Trophoblast cell (in vitro differentiated cells and primary cell): Measurements from ENCODE around the gene GABBR1.

Experiments used
- DNase-seq, 2 donors: peaks; one replicate each; pipeline ENCODE4 v3.0.0-alpha.2; 2016
- H2AFZ ChIP-seq: 2 replicates; pipeline ENCODE4 v1.6.1; 2013; ENCODE audit warnings: low read length, moderate library complexity, mild to moderate bottlenecking; ENCODE audit not compliant: insufficient read depth, poor library complexity
- H2AK5ac ChIP-seq: 2 replicates; pipeline ENCODE4 v1.6.1; 2013; ENCODE audit warnings: mild to moderate bottlenecking, low read length
- H2BK120ac ChIP-seq: 2 replicates; pipeline ENCODE4 v1.6.1; 2013; ENCODE audit warnings: low read length, mild to moderate bottlenecking, moderate library complexity; ENCODE audit not compliant: insufficient read depth, poor library complexity
- H2BK12ac ChIP-seq: 2 replicates; pipeline ENCODE4 v1.6.1; 2013; ENCODE audit warnings: mild to moderate bottlenecking, low read length, moderate library complexity
- H2BK5ac ChIP-seq: 2 replicates; pipeline ENCODE4 v1.6.1; 2013; ENCODE audit warnings: low read length, low read depth, moderate library complexity, mild to moderate bottlenecking; ENCODE audit not compliant: poor library complexity
- H3K14ac ChIP-seq: 2 replicates; pipeline ENCODE4 v1.6.1; 2013; ENCODE audit warnings: mild to moderate bottlenecking, low read length
- H3K18ac ChIP-seq: 2 replicates; pipeline ENCODE4 v1.6.1; 2013; ENCODE audit warnings: mild to moderate bottlenecking, low read length
- H3K23ac ChIP-seq: 2 replicates; pipeline ENCODE4 v1.6.1; 2013; ENCODE audit warnings: low read length
- H3K27ac ChIP-seq: 2 replicates; pipeline ENCODE4 v1.5.1; 2013; ENCODE audit warnings: low read depth, mild to moderate bottlenecking, inconsistent platforms, low read length, moderate library complexity
- H3K27me3 ChIP-seq: 2 replicates; pipeline ENCODE4 v1.6.1; 2013; ENCODE audit warnings: inconsistent platforms, mild to moderate bottlenecking, low read length, moderate library complexity; ENCODE audit not compliant: insufficient read depth
- H3K36me3 ChIP-seq, 2 experiments: 1 replicate in 1 of 2; 2 replicates in 1 of 2; pipeline ENCODE4 v1.6.1; 2013; ENCODE audit warnings: low read length in 2 of 2, mild to moderate bottlenecking in 2 of 2, moderate library complexity in 1 of 2; ENCODE audit not compliant: insufficient read depth in 2 of 2, control insufficient read depth in 1 of 2
- H3K4ac ChIP-seq: 2 replicates; pipeline ENCODE4 v1.6.1; 2013; ENCODE audit warnings: low read depth, mild to moderate bottlenecking, low read length, moderate library complexity
- H3K4me1 ChIP-seq, 2 experiments: 1 replicate in 1 of 2; 2 replicates in 1 of 2; pipeline ENCODE4 v1.6.1; 2013; ENCODE audit warnings: low read length in 2 of 2, mild to moderate bottlenecking in 2 of 2, moderate library complexity in 1 of 2; ENCODE audit not compliant: insufficient read depth in 2 of 2, control insufficient read depth in 1 of 2
- H3K4me2 ChIP-seq: 2 replicates; pipeline ENCODE4 v1.6.1; 2013; ENCODE audit warnings: inconsistent platforms, mild to moderate bottlenecking, low read length, moderate library complexity
- H3K4me3 ChIP-seq: 2 replicates; pipeline ENCODE4 v1.5.1; 2013; ENCODE audit warnings: mild to moderate bottlenecking, low read depth, low read length, inconsistent platforms
- H3K79me1 ChIP-seq: one replicate; pipeline ENCODE4 v1.6.1; 2013; ENCODE audit warnings: low read length
- H3K79me2 ChIP-seq: 2 replicates; pipeline ENCODE4 v1.6.1; 2013; ENCODE audit warnings: low read length, mild to moderate bottlenecking; ENCODE audit not compliant: control insufficient read depth, insufficient read depth, poor library complexity
- H3K9ac ChIP-seq: 2 replicates; pipeline ENCODE4 v1.6.1; 2013; ENCODE audit warnings: mild to moderate bottlenecking, low read length
- H3K9me3 ChIP-seq: 2 replicates; pipeline ENCODE4 v1.6.1; 2013; ENCODE audit warnings: low read depth, mild to moderate bottlenecking, control low read depth, inconsistent platforms, low read length; ENCODE audit not compliant: insufficient read depth
- H4K12ac ChIP-seq: 2 replicates; pipeline ENCODE4 v1.6.1; 2013; ENCODE audit warnings: low read depth, mild to moderate bottlenecking, low read length, moderate library complexity
- H4K8ac ChIP-seq: 2 replicates; pipeline ENCODE4 v1.6.1; 2013; ENCODE audit warnings: low read depth, mild to moderate bottlenecking, low read length, moderate library complexity
- H4K91ac ChIP-seq: one replicate; pipeline ENCODE4 v1.6.1; 2013; ENCODE audit warnings: low read depth, mild to moderate bottlenecking, low read length, moderate library complexity
- WGBS: extraction: QIAGEN DNeasy Blood & Tissue Kit; methylation state at CpG from one replicate; pipeline ENCODE4 v1.1.7; 2013; ENCODE audit warnings: missing lambda C conversion rate; ENCODE audit not compliant: insufficient read length, insufficient coverage; ENCODE audit errors: extremely low coverage; 5-methylcytosine and 5-hydroxymethylcytosine counted together

The GABBR1 gene

GRCh38 chr6:29679962-29680361, 47.0 kb upstream of the GABBR1 start:
- Histone ChIP-seq H3K4ac (no peak overlapping the region), H3K4me2 (no peak overlapping the region), H3K23ac (no peak overlapping the region), H4K12ac (peak overlapping the region; percentile 56), H3K4me1 (peaks cover 10 to 15% of the 10 kb centered on the region in 2 experiments), H4K8ac (peak overlapping the region; percentile 57), H4K91ac (peak overlapping the region; percentile 58), H3K4me3 (no peak overlapping the region), H3K27ac (no peak overlapping the region), H2AK5ac (peak overlapping the region; percentile 53), H3K18ac (no peak overlapping the region), H2AFZ (no peak overlapping the region), H3K36me3 (no peaks in the 10 kb centered on the region), H2BK12ac (peak overlapping the region; percentile 75), H3K79me1 (peaks cover 5% of the 10 kb centered on the region), H2BK5ac (no peak overlapping the region), H3K9me3 (peaks cover 4% of the 10 kb centered on the region), H3K14ac (no peak overlapping the region), H3K79me2 (no peaks in the 10 kb centered on the region), H3K9ac (no peak overlapping the region), H3K27me3 (no peaks in the 10 kb centered on the region), H2BK120ac (no peak overlapping the region)
- DNase-seq: peak; percentile 74 to 75
- no CpG with 5 or more reads among the region's 13 CpGs for WGBS

- peaks cover 4% of the 10 kb centered on the region for H3K9me3 ChIP-seq
- no peak overlapping the region for H3K4ac ChIP-seq
- no peak overlapping the region for H3K9ac ChIP-seq
- no peaks in the 10 kb centered on the region for H3K79me2 ChIP-seq
- no peaks in the 10 kb centered on the region for H3K27me3 ChIP-seq
- H2AK5ac ChIP-seq: no peak overlapping the region
- H3K79me1 ChIP-seq: peaks cover 5% of the 10 kb centered on the region
- no peak overlapping the region for H3K4me2 ChIP-seq
- H3K14ac ChIP-seq: no peak overlapping the region
- H4K91ac ChIP-seq: no peak overlapping the region
- no peak overlapping the region for H2BK120ac ChIP-seq
- H4K12ac ChIP-seq: no peak overlapping the region
- no peak overlapping the region for H3K27ac ChIP-seq
- WGBS: no CpG with 5 or more reads among the region's 5 CpGs
- H3K23ac ChIP-seq: no peak overlapping the region
- no peak overlapping the region for H4K8ac ChIP-seq
- H2BK12ac ChIP-seq: peak overlapping the region; percentile 59
- peak; percentile 61 to 87 for DNase-seq
- H2AFZ ChIP-seq: no peak overlapping the region
- no peak overlapping the region for H3K4me3 ChIP-seq
- no peak overlapping the region for H2BK5ac ChIP-seq
- peaks cover 10 to 15% of the 10 kb centered on the region in 2 experiments for H3K4me1 ChIP-seq
- H3K36me3 ChIP-seq: no peaks in the 10 kb centered on the region
- H3K18ac ChIP-seq: no peak overlapping the region
These were observed 45.1 kb upstream of the GABBR1 start for GRCh38 chr6:29678114-29678513.

GRCh38 chr6:29676981-29677601, 44.1 kb upstream of the GABBR1 start:
- Histone ChIP-seq H3K79me2 (no peaks in the 10 kb centered on the region), H3K4ac (no peak overlapping the region), H4K12ac (no peak overlapping the region)

GRCh38 chr6:29675561-29675960, 42.6 kb upstream of the GABBR1 start:
- no peak overlapping the region for H3K27ac ChIP-seq
- no peak overlapping the region for H4K8ac ChIP-seq
- H3K9me3 ChIP-seq: peaks cover 3% of the 10 kb centered on the region
- H3K79me1 ChIP-seq: peaks cover 5% of the 10 kb centered on the region
- no peak overlapping the region for H3K14ac ChIP-seq
- no peak overlapping the region for H3K9ac ChIP-seq
- H2AFZ ChIP-seq: no peak overlapping the region
- H2BK12ac ChIP-seq: no peak overlapping the region
- H4K91ac ChIP-seq: no peak overlapping the region
- H3K27me3 ChIP-seq: no peaks in the 10 kb centered on the region
- no peak overlapping the region for H2BK120ac ChIP-seq
- H3K79me2 ChIP-seq: no peaks in the 10 kb centered on the region
- no peak overlapping the region for H2AK5ac ChIP-seq
- H3K23ac ChIP-seq: no peak overlapping the region
- H3K18ac ChIP-seq: no peak overlapping the region
- no peak overlapping the region for H2BK5ac ChIP-seq
- peaks cover 10 to 15% of the 10 kb centered on the region in 2 experiments for H3K4me1 ChIP-seq
- H3K4me2 ChIP-seq: no peak overlapping the region
- H4K12ac ChIP-seq: no peak overlapping the region
- H3K36me3 ChIP-seq: no peaks in the 10 kb centered on the region
- no CpG with 5 or more reads among the region's 1 CpG for WGBS
- DNase-seq: peak in 1 of 2 donors; percentile 86
- H3K4ac ChIP-seq: no peak overlapping the region
- H3K4me3 ChIP-seq: no peak overlapping the region

More at GRCh38 chr6:29676981-29677601, 44.1 kb upstream of the GABBR1 start:
- H3K4me1 ChIP-seq: peaks cover 10 to 15% of the 10 kb centered on the region in 2 experiments
- no peak overlapping the region for H3K23ac ChIP-seq
- H2BK12ac ChIP-seq: peak overlapping the region; percentile 25
- peaks cover 4% of the 10 kb centered on the region for H3K9me3 ChIP-seq
- H3K79me1 ChIP-seq: peaks cover 5% of the 10 kb centered on the region
- peak overlapping the region; percentile 57 for H3K27ac ChIP-seq
- peak overlapping the region; percentile 11 for H4K91ac ChIP-seq
- H3K14ac ChIP-seq: no peak overlapping the region
- no peak overlapping the region for H3K18ac ChIP-seq
- WGBS: no CpG with 5 or more reads among the region's 2 CpGs
- no peaks in the 10 kb centered on the region for H3K36me3 ChIP-seq
- H2AK5ac ChIP-seq: no peak overlapping the region
- H3K4me2 ChIP-seq: no peak overlapping the region
- H2BK120ac ChIP-seq: peak overlapping the region; percentile 4
- H3K4me3 ChIP-seq: no peak overlapping the region
- no peaks in the 10 kb centered on the region for H3K27me3 ChIP-seq
- H2BK5ac ChIP-seq: peak overlapping the region; percentile 4
- DNase-seq: peak in 1 of 2 donors; percentile 50
- no peak overlapping the region for H3K9ac ChIP-seq
- no peak overlapping the region for H2AFZ ChIP-seq
- H4K8ac ChIP-seq: peak overlapping the region; percentile 15
